Fibroblast of lung (primary cell): ENCODE data around the gene ATP2B3. TPM values are rescaled to one million over a fixed set of nuclear protein-coding genes. Genes with fewer than 3 reads are reported as not detected.

Source experiments
- DNase-seq, 2 donors: peaks; one replicate each; pipeline versions ENCODE4 v3.0.0 to v3.0.0-alpha.2; 2010; ENCODE audit warnings: low read depth in 2 of 2
- H2AFZ ChIP-seq: 2 replicates; pipeline ENCODE4 v1.5.1; 2012; ENCODE audit warnings: low read length, control low read depth, inconsistent platforms
- H3K27ac ChIP-seq: 2 replicates; pipeline ENCODE4 v1.5.1; 2011; ENCODE audit warnings: low read length, control low read depth; ENCODE audit not compliant: insufficient read depth
- H3K27me3 ChIP-seq: 2 replicates; pipeline ENCODE4 v1.5.1; 2011; ENCODE audit warnings: mild to moderate bottlenecking, low read length; ENCODE audit not compliant: control insufficient read depth, insufficient read depth
- H3K36me3 ChIP-seq: 2 replicates; pipeline ENCODE4 v1.5.1; 2011; ENCODE audit warnings: low read length; ENCODE audit not compliant: control insufficient read depth, insufficient read depth
- H3K4me1 ChIP-seq: 2 replicates; pipeline ENCODE4 v1.5.1; 2011; ENCODE audit warnings: low read length; ENCODE audit not compliant: control insufficient read depth, insufficient read depth; ENCODE audit errors: extremely low read depth
- H3K4me2 ChIP-seq: 2 replicates; pipeline ENCODE4 v1.5.1; 2011; ENCODE audit warnings: low read length, control low read depth; ENCODE audit not compliant: insufficient read depth; ENCODE audit errors: extremely low read depth
- H3K4me3 ChIP-seq, 4 experiments: fragments of 200-600 bp in 1 of 4; sonication (generic) in 1 of 4; replicated peaks in 1 of 4; 2 replicates each; pipeline ENCODE4 v1.5.1; 2011 to 2016; ENCODE audit warnings: low read length in 4 of 4, low read depth in 3 of 4, mild to moderate bottlenecking in 3 of 4, control low read depth in 2 of 4, inconsistent platforms in 1 of 4, mixed read lengths in 1 of 4; ENCODE audit not compliant: insufficient read depth in 1 of 4; ENCODE audit errors: control extremely low read depth in 1 of 4
- H3K79me2 ChIP-seq: 2 replicates; pipeline ENCODE4 v1.5.1; 2012; ENCODE audit warnings: mild to moderate bottlenecking, low read length, inconsistent platforms; ENCODE audit not compliant: control insufficient read depth, insufficient read depth
- H3K9ac ChIP-seq: 2 replicates; pipeline ENCODE4 v1.5.1; 2011; ENCODE audit warnings: mild to moderate bottlenecking, low read length, control low read depth; ENCODE audit not compliant: insufficient read depth
- H3K9me3 ChIP-seq: 2 replicates; pipeline ENCODE4 v1.5.1; 2012; ENCODE audit warnings: low read depth, low read length; ENCODE audit not compliant: control insufficient read depth, insufficient read depth
- H4K20me1 ChIP-seq: 2 replicates; pipeline ENCODE4 v1.5.1; 2011; ENCODE audit warnings: low read length; ENCODE audit not compliant: control insufficient read depth, insufficient read depth; ENCODE audit errors: extremely low read depth
- CTCF ChIP-seq, 2 donors: IDR thresholded peaks in 1 of 2; conservative IDR thresholded peaks in 1 of 2; 1 replicate in 1 of 2; 2 replicates in 1 of 2; pipeline ENCODE4 v1.5.1; 2011 to 2012; ENCODE audit warnings: low read length in 2 of 2, control low read depth in 1 of 2, inconsistent platforms in 1 of 2, low read depth in 1 of 2, mild to moderate bottlenecking in 1 of 2
- EZH2 ChIP-seq: IDR thresholded peaks from 2 replicates; pipeline ENCODE4 v1.5.1; 2012; ENCODE audit warnings: low read length, control low read depth, mild to moderate bottlenecking; ENCODE audit errors: missing control alignments
- polyA plus RNA-seq, 2 donors: library from polyadenylated mRNA; depleted of rRNA in 1 of 2; stranded (reverse) in 1 of 2; unstranded in 1 of 2; fragments of >200 nt; gene quantifications; 2 replicates each; pipeline ENCODE4 v1.2.1, GENCODE V29; 2011 to 2012; ENCODE audit warnings: missing spikeins in 1 of 2
- total RNA-seq: library from RNA; depleted of rRNA; stranded (reverse); fragments of >200 nt; gene quantifications from 2 replicates; pipeline ENCODE4 v1.2.1, GENCODE V29; 2014

Gene ATP2B3
- total and polyA plus RNA-seq, 2 donors (not counting 1 experiment from before 2014, with no cell fraction given): not detected

GRCh38 chrX:153582896-153583295 lies 65.5 kb downstream of the ATP2B3 start:
- peak; percentile 16 to 17 for DNase-seq
- TF ChIP-seq EZH2: no peak
- TF ChIP-seq CTCF (conservative IDR thresholded peaks at IDR 0.05 in 1 of 2, IDR thresholded peaks at IDR 0.05 in 1 of 2; ENCODE audit: low read depth in 1 of 2, low read length in 2 of 2): no peak
- Histone ChIP-seq H3K4me3 (no peak overlapping the region), H3K27me3 (no peaks in the 10 kb centered on the region), H2AFZ (no peak overlapping the region), H3K9me3 (no peaks in the 10 kb centered on the region), H3K4me1 (no peaks in the 10 kb centered on the region), H4K20me1 (no peaks in the 10 kb centered on the region), H3K79me2 (no peaks in the 10 kb centered on the region), H3K9ac (no peak overlapping the region), H3K4me2 (no peak overlapping the region), H3K27ac (no peak overlapping the region), H3K36me3 (no peaks in the 10 kb centered on the region)

GRCh38 chrX:153583433-153583832 lies 66.0 kb downstream of the ATP2B3 start:
- no peak for TF ChIP-seq CTCF (conservative IDR thresholded peaks at IDR 0.05 in 1 of 2, IDR thresholded peaks at IDR 0.05 in 1 of 2; ENCODE audit: low read depth in 1 of 2, low read length in 2 of 2)
- TF ChIP-seq EZH2: no peak

GRCh38 chrX:153585827-153586226 lies 68.4 kb downstream of the ATP2B3 start:
- Histone ChIP-seq H3K27me3 (no peaks in the 10 kb centered on the region), H3K79me2 (no peaks in the 10 kb centered on the region), H3K9ac (no peak overlapping the region), H3K4me1 (no peaks in the 10 kb centered on the region), H4K20me1 (no peaks in the 10 kb centered on the region), H3K36me3 (no peaks in the 10 kb centered on the region), H3K4me3 (no peak overlapping the region), H3K27ac (no peak overlapping the region), H3K4me2 (no peak overlapping the region), H3K9me3 (no peaks in the 10 kb centered on the region), H2AFZ (no peak overlapping the region)
- no peak for TF ChIP-seq CTCF (conservative IDR thresholded peaks at IDR 0.05 in 1 of 2, IDR thresholded peaks at IDR 0.05 in 1 of 2; ENCODE audit: low read depth in 1 of 2, low read length in 2 of 2)
- TF ChIP-seq EZH2: no peak
- DNase-seq: no peak

More at GRCh38 chrX:153583433-153583832, 66.0 kb downstream of the ATP2B3 start:
- Histone ChIP-seq H3K4me3 (no peak overlapping the region), H3K4me2 (no peak overlapping the region), H4K20me1 (no peaks in the 10 kb centered on the region), H3K27me3 (no peaks in the 10 kb centered on the region), H3K36me3 (no peaks in the 10 kb centered on the region), H3K79me2 (no peaks in the 10 kb centered on the region), H3K9ac (no peak overlapping the region), H3K27ac (no peak overlapping the region), H3K9me3 (no peaks in the 10 kb centered on the region), H3K4me1 (no peaks in the 10 kb centered on the region), H2AFZ (no peak overlapping the region)
- DNase-seq: peak in 1 of 2 donors; percentile 10
